Measurements from ENCODE around the gene PRXL2C. TPM values are rescaled to one million over a fixed set of nuclear protein-coding genes. Genes with fewer than 3 reads are reported as not detected.

PRXL2C gene
- total and polyA plus RNA-seq, 2 of the 8 experiments (the other 6 are each of a cell fraction or from before 2014, with no cell fraction given): 2.8 to 7.3 TPM

DNA sequence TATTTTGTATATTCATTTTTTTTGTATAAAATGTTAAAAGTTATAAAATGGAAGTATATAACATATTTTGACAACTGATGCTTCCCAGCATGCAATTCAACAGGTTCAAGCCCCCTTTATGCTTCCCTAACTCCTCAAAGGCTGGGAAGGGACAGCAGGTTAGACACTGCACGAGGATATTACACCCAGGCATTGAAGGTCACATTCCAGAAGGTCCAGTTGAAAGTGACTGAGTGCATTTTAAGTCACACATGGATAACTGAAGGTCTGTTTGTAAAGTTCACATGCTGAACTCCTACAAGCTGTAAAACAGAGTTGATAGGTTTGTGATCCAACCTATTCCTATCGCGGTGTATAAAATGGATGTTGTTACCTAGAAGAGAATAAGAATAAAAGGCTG is 13.6 kb downstream of the PRXL2C start:
- Histone ChIP-seq H3K9ac (replicated peaks in 1 of 4; ENCODE audit: extremely low read depth in 1 of 4, low read depth in 3 of 4, low read length in 3 of 4) (no peak overlapping the region), H4K20me1 (replicated peaks in 1 of 2; ENCODE audit: control insufficient read depth in 1 of 2, insufficient read depth in 2 of 2, low read length in 2 of 2) (no peaks in the 10 kb centered on the region), H3K4me2 (ENCODE audit: insufficient read depth in 1 of 2, low read depth in 2 of 2, low read length in 2 of 2) (no peak overlapping the region), H2BK15ac (ENCODE audit: low read length) (no peak overlapping the region), H3K79me1 (ENCODE audit: low read depth, low read length) (no peaks in the 10 kb centered on the region), H2BK20ac (ENCODE audit: low read length) (no peak overlapping the region), H3K79me2 (ENCODE audit: control insufficient read depth in 1 of 2, insufficient read depth in 2 of 2, low read length in 2 of 2) (no peaks in the 10 kb centered on the region; a peak in 1 of 4 replicates), H4K5ac (ENCODE audit: insufficient read length, low read depth, low read length) (no peak overlapping the region), H3K23ac (ENCODE audit: insufficient read length) (no peak overlapping the region), H2AK5ac (ENCODE audit: low read depth, low read length) (no peak overlapping the region), H3K18ac (ENCODE audit: extremely low read depth, low read length) (no peak overlapping the region), H3K27me3 (replicated peaks in 1 of 4; ENCODE audit: control insufficient read depth in 3 of 4, extremely low read depth in 1 of 4, insufficient read depth in 3 of 4, low read length in 3 of 4) (no peaks in the 10 kb centered on the region), H4K8ac (ENCODE audit: extremely low read depth, insufficient read depth, low read length) (no peak overlapping the region), H2BK120ac (replicated peaks; ENCODE audit: low read depth, low read length) (no peak overlapping the region), H2AFZ (ENCODE audit: low read length) (no peak overlapping the region), H3K4me1 (replicated peaks in 1 of 4; ENCODE audit: control insufficient read depth in 3 of 4, insufficient read depth in 4 of 4, low read length in 3 of 4) (no peaks in the 10 kb centered on the region), H3K4ac (replicated peaks; ENCODE audit: insufficient read length, low read depth, low read length) (no peak overlapping the region), H2BK12ac (ENCODE audit: low read depth, low read length) (no peak overlapping the region), H3K9me3 (ENCODE audit: insufficient read depth in 2 of 2, low read depth in 1 of 2, low read length in 1 of 2) (no peaks in the 10 kb centered on the region), H3K4me3 (ENCODE audit: extremely low read depth in 1 of 4, insufficient read depth in 2 of 4, low read depth in 3 of 4, low read length in 4 of 4) (no peak overlapping the region), H4K91ac (replicated peaks; ENCODE audit: insufficient read length, low read length) (no peak overlapping the region), H3K27ac (ENCODE audit: low read depth, low read length) (no peak overlapping the region), H3K56ac (replicated peaks; ENCODE audit: insufficient read length, low read depth, low read length) (no peak overlapping the region), H3K36me3 (ENCODE audit: control insufficient read depth in 2 of 4, insufficient read depth in 4 of 4, low read length in 3 of 4) (peaks cover 0 to 3% (median 1%) of the 10 kb centered on the region in 4 experiments; a peak in 1 of 8 replicates), H2BK5ac (ENCODE audit: low read depth, low read length) (no peak overlapping the region), H3K14ac (ENCODE audit: insufficient read length) (no peak overlapping the region), H3K23me2 (ENCODE audit: low read depth, low read length) (no peaks in the 10 kb centered on the region)
- POLR2A ChIA-PET (ENCODE audit: partially characterized antibody): no interaction called here
- DNase-seq (ENCODE audit: low read depth in 1 of 2, low spot score in 2 of 2) (no peak), FAIRE-seq (no peak)
- CTCF ChIA-PET (ENCODE audit: partially characterized antibody): interaction anchor here (0.9 kb wide), 1 partner anchor 25 kb away, joined by 3 read pairs; no protein-coding TSS in a partner anchor
- WGBS, 2 experiments (ENCODE audit: extremely low coverage in 1 of 2, insufficient coverage in 1 of 2, insufficient read length in 1 of 2, insufficient replicate concordance in 2 of 2, low coverage in 1 of 2, low lambda C conversion rate in 2 of 2, missing lambda C conversion rate in 1 of 2): 97% methylated on average over 3 of the region's 3 CpGs; no CpG with 5 or more reads in 1 of the 2 experiments
- TF ChIP-seq BACH1 (IDR thresholded peaks at IDR 0.05; ENCODE audit: low read length) (no peak), BCL11A (IDR thresholded peaks at IDR 0.05; ENCODE audit: low read depth in 2 of 2, low read length in 2 of 2) (no peak), SUZ12 (IDR thresholded peaks at IDR 0.05; ENCODE audit: low read length) (no peak), ZNF274 (IDR thresholded peaks at IDR 0.05; ENCODE audit: borderline replicate concordance, extremely low read depth, low read length) (no peak), SAP30 (IDR thresholded peaks at IDR 0.05; ENCODE audit: insufficient read depth, insufficient replicate concordance, low read length) (no peak), POLR2A (IDR thresholded peaks at IDR 0.05; ENCODE audit: control extremely low read depth in 1 of 2, low read depth in 2 of 2, low read length in 2 of 2) (no peak), CHD2 (IDR thresholded peaks at IDR 0.05; ENCODE audit: low read length) (no peak), SIN3A (conservative IDR thresholded peaks at IDR 0.05 in 1 of 2, IDR thresholded peaks at IDR 0.05 in 1 of 2; ENCODE audit: low read depth in 1 of 2, low read length in 2 of 2) (no peak), CEBPB (IDR thresholded peaks at IDR 0.05; ENCODE audit: low read depth, low read length) (no peak), EZH2 (IDR thresholded peaks at IDR 0.05; ENCODE audit: low read depth, low read length, severe bottlenecking) (no peak), TEAD4 (IDR thresholded peaks at IDR 0.05; ENCODE audit: low read depth, low read length) (no peak), TCF12 (IDR thresholded peaks at IDR 0.05; ENCODE audit: low read depth, low read length) (no peak), POLR2AphosphoS5 (IDR thresholded peaks at IDR 0.05; ENCODE audit: low read depth, low read length) (no peak)
- TF ChIP-seq, protein P1, sequence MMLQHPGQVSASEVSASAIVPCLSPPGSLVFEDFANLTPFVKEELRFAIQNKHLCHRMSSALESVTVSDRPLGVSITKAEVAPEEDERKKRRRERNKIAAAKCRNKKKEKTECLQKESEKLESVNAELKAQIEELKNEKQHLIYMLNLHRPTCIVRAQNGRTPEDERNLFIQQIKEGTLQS (IDR thresholded peaks at IDR 0.05; ENCODE audit: insufficient read depth, low read depth, low read length): no peak
- TF ChIP-seq, protein P2, sequence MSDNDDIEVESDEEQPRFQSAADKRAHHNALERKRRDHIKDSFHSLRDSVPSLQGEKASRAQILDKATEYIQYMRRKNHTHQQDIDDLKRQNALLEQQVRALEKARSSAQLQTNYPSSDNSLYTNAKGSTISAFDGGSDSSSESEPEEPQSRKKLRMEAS (IDR thresholded peaks at IDR 0.05): no peak
